GM10847 (cell line): ENCODE data around the gene ATP2B2.

ENCODE experiments used
- POLR2A ChIP-seq: IDR thresholded peaks from 2 replicates; pipeline ENCODE4 v1.6.1; 2011; ENCODE audit not compliant: insufficient read length; ENCODE audit errors: extremely low read depth

The ATP2B2 gene

DNA sequence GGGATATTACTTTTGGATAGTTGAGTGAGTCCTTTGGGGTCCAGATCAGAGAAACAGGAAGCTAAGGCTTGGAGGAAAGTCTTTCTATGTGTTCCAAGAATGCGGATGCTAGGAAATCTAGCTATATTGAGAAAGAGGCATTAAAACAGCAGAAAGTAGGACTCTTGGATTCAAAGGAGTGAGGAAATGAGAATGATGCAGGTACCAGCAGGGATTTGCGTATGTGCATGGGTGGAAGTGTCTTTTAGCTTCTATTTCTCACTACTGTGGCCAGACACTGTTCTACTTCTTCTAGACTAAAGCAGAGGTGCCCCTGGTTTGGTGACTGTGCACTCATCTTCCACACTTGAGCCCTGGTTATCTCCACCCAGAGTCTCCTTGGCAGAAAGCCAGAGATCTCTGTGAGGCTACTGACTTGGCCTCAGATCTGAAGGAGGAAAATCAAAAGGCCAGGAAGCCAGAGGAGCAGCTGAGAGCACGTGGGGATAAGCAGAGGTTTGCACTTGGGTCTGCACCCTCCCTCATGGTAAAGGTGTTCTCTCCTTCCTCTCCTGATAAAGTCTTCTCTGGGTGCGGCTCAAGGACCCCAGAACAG is 44.3 kb downstream of the ATP2B2 start:
- TF ChIP-seq POLR2A: no peak

DNA sequence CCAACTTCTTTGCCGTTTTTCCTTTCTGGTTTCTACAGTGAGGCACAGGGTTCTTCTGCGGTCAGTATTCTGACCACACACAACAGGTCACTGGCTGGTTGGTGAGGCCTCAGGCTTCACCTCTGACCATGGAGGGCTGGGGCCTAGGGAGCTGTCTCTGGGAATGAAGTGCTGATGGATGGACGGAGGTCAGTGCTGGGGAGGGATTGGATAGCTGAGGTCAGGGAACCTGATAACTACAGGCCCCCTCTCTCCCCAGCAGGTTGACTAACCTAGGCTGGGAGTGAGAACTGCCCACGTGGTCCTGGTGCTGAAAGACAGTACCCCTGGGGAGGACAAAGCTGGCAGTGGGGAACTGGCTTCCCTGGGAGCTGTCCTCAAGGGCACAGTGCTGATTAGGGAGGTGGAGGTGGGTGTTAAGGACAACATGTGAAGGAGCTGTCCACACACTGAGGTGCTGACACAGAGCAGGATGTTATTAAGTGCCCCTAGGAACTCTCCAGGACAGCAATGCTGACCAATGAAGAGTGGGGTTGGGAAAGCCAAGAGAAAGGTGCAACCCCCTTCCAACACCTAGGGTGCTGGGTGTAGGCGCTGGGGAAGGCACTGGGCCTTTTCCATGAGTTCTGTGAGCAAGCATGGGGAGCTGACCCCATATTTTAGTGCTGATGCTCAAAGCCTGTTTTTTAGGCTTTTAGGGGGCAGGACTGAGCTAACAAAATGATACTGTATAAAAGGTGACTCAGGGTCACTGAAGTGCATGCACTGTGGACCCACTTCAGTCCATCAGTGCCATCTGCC is 45.2 kb downstream of the ATP2B2 start:
- TF ChIP-seq POLR2A: no peak

DNA sequence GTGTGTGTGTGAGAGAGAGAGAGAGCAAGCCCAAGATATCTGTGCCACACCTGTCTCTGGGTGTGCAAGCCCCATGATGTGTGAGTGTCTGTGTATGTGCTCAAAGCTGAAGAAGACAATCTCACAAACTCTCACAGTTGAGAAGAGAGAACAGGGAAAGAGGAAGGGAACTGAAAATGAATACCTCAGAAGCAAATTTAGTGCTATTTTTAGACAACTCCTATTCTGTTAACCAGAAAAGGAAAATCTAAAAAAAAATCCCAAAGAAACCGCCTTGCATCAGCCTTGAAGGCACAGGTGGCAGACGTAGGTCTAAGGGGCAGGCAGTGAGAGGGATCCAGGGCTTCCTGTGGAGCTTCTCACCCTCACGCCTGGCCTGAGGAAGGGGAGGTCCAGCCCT is 47.8 kb downstream of the ATP2B2 start:
- TF ChIP-seq POLR2A: no peak

DNA sequence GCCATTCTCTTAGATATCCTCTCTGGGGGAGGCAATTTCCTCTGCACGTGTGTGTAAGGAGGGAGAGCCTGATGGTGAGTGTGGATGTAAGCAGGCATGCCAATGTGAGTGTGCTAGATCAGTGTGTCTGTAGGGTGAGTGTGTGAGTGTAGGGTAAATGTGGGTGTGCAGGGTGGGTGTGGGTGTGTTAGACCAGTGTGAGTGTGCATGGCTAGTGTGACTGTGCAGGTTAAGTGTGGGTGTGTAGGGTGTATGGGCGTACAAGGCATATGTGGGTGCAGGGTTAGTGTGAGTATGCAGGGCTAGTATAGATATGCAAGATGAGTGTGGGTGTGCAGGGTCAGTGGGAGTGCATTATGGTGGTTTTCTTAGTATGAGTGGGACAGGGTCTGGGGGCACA is 48.4 kb downstream of the ATP2B2 start:
- TF ChIP-seq POLR2A: no peak

DNA sequence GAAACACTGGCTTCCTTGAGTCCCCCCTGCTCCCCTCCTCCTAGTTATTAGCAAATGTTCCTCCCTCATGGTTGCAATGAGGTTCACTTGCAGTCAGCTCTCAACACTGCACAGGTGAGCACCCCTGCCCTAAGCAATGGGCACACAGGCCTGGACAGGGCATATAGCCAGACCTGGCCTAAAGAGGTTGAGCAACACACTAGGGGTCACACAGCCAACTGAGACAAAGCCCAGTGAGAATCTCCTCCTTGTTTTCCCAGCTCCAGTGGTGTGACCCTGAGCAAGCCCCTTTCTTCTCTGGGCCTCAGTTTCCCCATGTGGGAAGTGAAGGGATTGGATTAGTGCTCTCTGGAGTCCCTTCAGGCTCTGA is 49.9 kb downstream of the ATP2B2 start:
- TF ChIP-seq POLR2A: no peak

DNA sequence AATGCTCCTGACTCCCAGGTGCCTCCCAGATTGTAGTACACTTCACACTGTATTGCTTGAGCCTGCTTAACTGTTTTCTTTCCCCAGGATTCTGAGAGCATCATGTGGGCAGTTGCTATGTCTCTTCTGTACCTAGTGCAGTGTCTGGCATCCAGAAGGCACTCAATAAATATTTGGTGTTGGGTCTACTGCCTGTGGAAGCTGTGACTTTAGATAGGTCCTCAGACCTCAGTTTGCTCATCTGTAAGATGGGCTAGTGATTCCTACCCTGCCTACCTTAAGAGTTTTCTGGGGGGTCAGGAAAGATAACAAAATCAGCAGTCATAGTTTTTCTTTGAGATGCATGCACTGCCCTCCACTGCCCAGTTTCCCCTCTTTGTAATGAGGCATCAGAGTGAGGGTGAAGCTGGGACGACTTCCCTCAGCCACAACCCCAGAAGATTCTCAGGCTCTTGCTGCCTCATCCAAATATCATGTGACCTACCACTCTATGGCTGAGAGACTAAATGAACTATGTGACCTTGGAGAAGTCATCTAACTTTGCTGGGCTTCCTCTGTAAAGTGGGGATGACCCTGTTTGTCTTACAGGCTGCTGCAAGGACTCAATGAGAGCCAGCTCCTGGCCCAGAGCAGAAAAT is 50.4 kb downstream of the ATP2B2 start:
- TF ChIP-seq POLR2A: no peak

DNA sequence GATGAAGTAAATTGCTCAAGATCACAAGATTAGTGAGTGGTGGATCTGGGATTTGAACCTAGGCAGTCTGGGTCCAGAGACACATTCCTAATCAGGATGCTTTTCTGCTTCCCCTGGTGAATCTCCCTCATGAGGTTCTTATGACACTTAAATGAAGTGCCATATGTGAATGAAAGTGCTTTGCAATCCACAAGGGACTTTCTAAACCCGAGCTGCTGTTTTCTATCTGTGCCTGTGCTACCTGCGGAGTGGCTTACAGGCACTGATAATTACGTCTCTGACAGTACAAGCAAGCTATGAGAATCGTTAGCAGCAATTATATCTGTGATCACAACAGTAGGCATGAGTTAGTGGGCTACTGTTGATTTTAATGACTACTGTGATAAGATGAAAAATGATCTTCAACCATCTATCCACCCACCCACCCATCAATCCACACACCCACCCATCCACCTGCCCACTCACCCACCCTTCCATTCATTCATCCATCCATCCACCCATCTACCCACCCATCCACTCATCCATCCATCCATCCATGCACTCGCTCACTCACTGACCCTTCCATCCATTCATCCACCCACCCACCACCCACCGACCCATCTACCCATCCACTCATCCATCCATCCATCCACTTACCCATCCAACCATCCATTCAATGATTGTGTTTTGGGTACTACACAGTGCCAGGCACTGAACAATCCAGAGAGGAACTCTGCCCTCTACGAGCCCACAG is 51.8 kb downstream of the ATP2B2 start:
- no peak for TF ChIP-seq POLR2A

DNA sequence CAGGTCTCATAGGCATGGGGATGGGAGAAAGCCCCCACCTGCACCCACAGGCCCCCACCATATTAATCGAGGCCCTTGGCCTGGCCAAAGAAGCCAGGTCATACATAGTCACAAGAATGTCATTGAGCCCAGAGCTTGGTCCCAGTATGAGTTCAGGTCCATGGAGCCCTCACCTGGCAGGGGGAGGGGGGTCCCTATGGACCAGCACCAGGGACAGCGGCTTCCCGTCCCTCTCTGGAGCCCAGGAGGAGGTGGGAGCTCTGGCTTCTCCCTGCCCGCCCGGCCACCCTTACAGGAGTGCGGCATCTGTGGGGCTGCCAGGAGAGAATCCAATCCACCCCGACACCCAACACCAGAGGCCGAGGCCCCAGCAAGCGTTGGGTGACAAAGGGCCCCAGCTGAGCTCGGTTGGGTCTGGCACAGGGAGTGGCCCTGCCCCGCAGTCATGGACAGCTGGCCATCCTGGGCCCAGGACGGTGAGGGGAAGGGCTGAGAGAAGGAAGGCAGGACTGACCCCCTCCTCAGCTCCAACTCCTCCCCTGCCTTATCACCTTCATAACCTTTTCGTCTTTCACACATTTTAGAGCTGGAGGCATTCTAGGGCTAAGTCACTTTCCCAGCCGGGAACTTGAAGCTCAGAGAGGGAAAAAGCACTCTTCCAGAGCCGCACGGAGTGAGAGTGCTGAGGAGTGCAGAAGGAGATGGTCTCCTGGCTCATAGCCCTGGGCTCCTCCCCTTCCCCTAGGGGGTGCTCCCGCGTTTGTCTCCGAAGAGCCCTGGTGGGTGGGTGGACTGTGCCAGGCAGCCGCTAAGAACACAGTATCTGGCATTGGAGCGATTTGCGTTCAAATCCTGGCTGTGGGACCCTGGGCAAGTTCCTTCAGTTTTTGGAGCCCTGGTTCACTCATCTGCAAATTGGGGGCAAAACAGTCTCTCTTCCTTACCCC is 54.6 kb downstream of the ATP2B2 start:
- TF ChIP-seq POLR2A: no peak

DNA sequence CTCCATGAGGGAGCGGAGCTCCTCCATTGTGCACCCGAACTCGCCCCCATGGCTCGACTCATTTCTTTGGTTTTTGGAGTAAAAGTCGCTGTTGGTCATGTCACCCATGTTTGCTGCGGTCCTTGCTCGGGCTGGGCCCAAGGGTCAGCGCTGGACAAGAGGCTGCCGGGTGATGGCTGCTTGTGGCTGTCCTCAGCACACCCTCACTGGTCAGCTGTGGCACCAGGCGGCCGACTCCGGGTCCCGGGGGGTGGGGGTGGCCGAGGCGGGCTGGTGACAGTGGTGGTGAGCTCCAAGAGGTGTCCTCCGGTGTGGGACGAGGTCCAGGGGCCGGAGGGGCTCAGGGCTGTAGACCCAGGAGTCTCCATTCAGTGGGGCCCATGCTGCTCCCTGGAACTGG is 56.0 kb downstream of the ATP2B2 start:
- no peak for TF ChIP-seq POLR2A

DNA sequence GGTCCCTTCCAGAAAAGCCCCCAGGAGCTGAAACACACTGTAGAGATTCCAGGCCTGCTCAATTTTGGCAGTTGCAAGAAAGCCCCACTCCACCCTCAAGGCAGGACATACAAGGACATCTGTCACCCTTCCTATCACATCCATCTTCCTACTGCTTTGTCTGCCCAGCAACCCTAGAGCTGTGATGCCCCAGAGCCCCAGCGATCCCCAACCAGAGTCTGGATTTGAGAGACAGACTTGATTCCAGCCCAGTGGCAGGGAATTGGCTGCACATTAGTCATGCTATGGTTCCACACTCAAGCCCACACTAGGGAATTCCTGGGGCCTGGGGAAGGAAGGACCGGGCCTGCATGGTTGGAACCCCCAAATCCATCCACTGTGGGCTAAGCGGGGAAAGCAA is 56.8 kb downstream of the ATP2B2 start:
- no peak for TF ChIP-seq POLR2A

DNA sequence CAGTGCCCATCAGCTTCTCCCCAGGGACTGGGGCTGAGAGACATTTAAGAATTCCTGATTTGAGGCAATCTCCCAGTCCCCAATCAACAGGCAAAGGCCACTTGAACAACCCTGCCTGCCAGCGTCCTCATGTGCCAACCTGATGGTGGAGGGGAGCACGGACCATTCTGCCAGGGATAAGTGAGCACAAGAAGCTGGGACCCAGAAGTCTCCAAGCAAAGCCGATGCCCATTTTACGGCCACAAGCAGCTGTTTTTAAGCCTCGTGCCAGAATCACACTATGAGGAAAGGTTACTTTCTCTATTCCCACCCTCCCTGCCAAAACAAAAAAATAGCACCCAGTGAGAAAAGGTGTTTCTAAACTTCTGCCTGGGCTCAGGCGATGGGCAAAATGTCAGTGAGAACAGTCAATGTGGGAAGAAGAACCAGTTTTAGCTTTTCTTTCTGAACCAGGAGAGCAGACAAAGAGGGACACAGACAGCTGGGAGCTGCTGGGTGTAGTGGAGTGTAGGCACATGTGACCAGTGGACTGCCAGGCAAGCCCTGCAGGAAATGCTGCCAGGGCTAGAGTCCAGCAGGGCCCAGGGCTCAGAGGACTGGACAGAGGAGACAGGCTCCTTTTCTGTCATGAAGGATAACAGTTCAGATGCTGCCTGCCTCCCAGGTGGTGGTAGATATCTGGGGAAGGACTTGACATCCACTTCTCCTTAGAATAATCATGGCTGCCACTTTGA is 57.7 kb downstream of the ATP2B2 start:
- no peak for TF ChIP-seq POLR2A

DNA sequence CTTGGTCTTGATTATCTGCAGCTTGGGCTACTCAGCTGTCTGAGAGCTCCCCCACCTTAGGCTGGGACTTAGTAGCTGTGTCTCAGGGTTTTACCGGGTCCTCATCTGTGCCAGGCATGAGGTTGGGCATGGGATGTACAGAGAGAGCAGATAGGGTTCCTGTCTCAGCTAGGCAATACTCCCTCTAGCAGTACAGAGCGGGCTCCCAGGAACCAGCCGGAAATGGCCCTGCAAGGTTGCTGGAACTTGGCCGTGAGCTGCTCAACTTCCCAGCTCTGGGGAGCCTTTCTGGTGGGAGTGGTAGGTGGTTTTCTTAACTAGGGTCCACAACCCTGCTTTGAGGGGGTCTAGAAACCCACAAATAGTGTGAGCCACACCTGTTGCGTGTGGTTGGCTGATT is 58.3 kb downstream of the ATP2B2 start:
- TF ChIP-seq POLR2A: no peak

DNA sequence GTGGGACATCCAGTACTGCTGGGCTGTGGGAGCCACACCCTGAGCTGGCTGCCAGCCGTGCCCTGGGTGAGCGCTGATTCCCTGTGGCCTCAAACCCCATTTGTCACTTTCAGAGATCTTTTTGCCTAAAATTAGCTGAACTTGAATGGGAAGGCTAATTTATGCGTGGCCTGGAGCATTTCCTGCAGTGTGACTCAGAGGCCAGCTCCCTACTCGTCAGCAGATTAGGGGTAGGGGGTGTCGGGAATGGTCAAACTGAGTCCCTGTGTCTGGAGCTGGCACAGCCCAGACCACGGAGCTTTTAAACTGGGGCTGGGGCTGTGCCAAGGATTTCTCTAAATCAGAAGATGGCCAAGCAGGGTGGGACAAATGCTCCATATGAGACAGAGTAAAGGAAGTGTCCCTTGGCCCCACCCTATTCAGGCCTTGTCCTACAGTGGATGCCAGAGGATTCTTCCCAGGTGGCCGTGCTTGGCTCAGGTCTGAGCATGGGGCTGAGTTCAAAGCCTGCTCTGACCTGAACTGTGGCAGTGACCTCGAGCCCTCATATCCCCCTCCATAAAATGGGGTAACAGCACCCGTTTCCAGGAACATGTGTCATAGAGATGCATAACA is 59.7 kb downstream of the ATP2B2 start:
- no peak for TF ChIP-seq POLR2A

DNA sequence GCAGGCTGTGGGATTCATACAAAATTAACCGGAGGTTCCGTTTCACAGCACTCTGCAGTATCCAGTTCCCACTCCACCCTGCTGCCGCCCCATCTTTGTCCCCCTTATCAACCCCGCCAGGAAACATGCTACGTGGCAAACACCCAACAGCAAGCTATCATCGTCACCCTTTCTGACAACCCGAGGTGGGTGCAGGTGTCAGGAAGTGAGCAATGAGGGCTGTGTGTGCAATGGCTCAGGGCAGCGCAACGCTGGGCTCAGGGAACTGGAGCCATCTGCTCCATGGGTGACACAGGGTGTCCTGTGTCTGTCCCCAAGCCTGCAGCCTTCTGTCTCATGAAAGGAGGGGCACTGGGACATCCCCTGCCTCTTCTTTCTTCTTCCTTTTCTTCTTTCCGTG is 60.9 kb downstream of the ATP2B2 start:
- TF ChIP-seq POLR2A: no peak
